Loucy (cell line): ENCODE data around the gene VAV3.

Source experiments
- EZH2phosphoT487 ChIP-seq: fragments of 200-600 bp; IDR thresholded peaks from 2 replicates; pipeline ENCODE4 v1.6.1; 2018; ENCODE audit warnings: antibody characterized with exemption, mild to moderate bottlenecking, moderate library complexity, borderline replicate concordance
- TF ChIP-seq, protein P1 (sequence below): fragments of 200-600 bp; sonication (generic); conservative IDR thresholded peaks from 2 replicates; pipeline ENCODE4 v1.5.1; 2014; ENCODE audit warnings: mild to moderate bottlenecking, antibody characterized with exemption, low read length

DNA sequence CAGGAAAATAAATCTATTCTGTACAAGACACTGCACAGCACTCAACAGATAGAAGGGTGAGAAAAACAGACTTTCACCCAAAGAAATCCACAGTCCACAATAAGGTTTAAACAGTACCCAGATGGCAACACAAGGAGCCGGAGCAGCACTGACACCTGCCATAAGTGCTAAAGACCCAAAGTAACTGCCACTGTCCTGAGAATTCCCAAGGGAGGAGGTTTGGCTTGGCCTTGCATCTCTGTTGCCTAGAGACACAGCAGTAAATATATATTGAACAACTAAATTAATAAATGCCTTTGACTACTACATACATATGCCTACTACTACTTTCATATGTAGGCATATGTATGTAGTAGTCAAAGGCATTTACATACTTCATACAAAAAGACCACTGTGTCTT, 68.0 kb downstream of the VAV3 start:
- TF ChIP-seq, protein P1, sequence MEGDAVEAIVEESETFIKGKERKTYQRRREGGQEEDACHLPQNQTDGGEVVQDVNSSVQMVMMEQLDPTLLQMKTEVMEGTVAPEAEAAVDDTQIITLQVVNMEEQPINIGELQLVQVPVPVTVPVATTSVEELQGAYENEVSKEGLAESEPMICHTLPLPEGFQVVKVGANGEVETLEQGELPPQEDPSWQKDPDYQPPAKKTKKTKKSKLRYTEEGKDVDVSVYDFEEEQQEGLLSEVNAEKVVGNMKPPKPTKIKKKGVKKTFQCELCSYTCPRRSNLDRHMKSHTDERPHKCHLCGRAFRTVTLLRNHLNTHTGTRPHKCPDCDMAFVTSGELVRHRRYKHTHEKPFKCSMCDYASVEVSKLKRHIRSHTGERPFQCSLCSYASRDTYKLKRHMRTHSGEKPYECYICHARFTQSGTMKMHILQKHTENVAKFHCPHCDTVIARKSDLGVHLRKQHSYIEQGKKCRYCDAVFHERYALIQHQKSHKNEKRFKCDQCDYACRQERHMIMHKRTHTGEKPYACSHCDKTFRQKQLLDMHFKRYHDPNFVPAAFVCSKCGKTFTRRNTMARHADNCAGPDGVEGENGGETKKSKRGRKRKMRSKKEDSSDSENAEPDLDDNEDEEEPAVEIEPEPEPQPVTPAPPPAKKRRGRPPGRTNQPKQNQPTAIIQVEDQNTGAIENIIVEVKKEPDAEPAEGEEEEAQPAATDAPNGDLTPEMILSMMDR: no peak
- TF ChIP-seq EZH2phosphoT487: no peak
